Suprapubic skin (tissue), 4 donors: Measurements from ENCODE around the gene GRWD1. TPM values are rescaled to one million over a fixed set of nuclear protein-coding genes. Genes with fewer than 3 reads are reported as not detected.
A peak's percentile ranks its signal among the peaks of the same experiment; 100 is the strongest.

Experiments used
- DNase-seq, 2 donors: peaks; one replicate each; pipeline ENCODE4 v3.0.0-alpha.2; 2019; ENCODE audit warnings: low spot score in 2 of 2
- H3K27ac ChIP-seq: fragments of 200-600 bp; sonication (generic); one replicate; pipeline ENCODE4 v1.5.1; 2019
- H3K27me3 ChIP-seq: fragments of 200-600 bp; sonication (generic); one replicate; pipeline ENCODE4 v1.5.1; 2019
- H3K36me3 ChIP-seq: fragments of 200-600 bp; sonication (generic); one replicate; pipeline ENCODE4 v1.5.1; 2019
- H3K4me1 ChIP-seq: fragments of 200-600 bp; sonication (generic); one replicate; pipeline ENCODE4 v1.5.1; 2019
- H3K4me3 ChIP-seq: fragments of 200-600 bp; sonication (generic); one replicate; pipeline ENCODE4 v1.5.1; 2019; ENCODE audit warnings: mild to moderate bottlenecking
- H3K9me3 ChIP-seq: fragments of 200-600 bp; sonication (generic); one replicate; pipeline ENCODE4 v1.5.1; 2019
- EP300 ChIP-seq: sonication (generic); formaldehyde crosslinking; IDR thresholded peaks from one replicate; pipeline ENCODE4 v1.6.1; 2017; ENCODE audit warnings: antibody characterized with exemption
- POLR2A ChIP-seq, 2 donors: fragments of 450-650 bp; IDR thresholded peaks; one replicate each; pipeline ENCODE4 v1.6.1; 2017; ENCODE audit warnings: antibody characterized with exemption in 2 of 2, mild to moderate bottlenecking in 2 of 2, moderate library complexity in 2 of 2
- POLR2AphosphoS5 ChIP-seq, 3 donors: sonication (generic); formaldehyde crosslinking; IDR thresholded peaks; one replicate each; pipeline ENCODE4 v1.6.1; 2017; ENCODE audit warnings: antibody characterized with exemption in 3 of 3
- WGBS: methylation state at CpG from one replicate; pipeline ENCODE4 v1.1.5; 2018; 5-methylcytosine and 5-hydroxymethylcytosine counted together
- total RNA-seq, 4 donors: library from RNA; depleted of rRNA; stranded (reverse); fragments of >200 nt; gene quantifications; one replicate each; pipeline ENCODE4 v1.1.0, GENCODE V29; 2016
- TF ChIP-seq, protein P1 (sequence below), 2 donors: fragments of 200-600 bp in 1 of 2; fragments of 450-650 bp in 1 of 2; sonication (generic) in 1 of 2; IDR thresholded peaks; one replicate each; pipeline ENCODE4 v1.5.1; 2016 to 2019; ENCODE audit warnings: antibody characterized with exemption in 2 of 2, mild to moderate bottlenecking in 1 of 2, moderate library complexity in 1 of 2

The GRWD1 gene
- total RNA-seq, 4 donors from 2014 or later = 24.5 to 53.4 (median 40.1) TPM

DNA sequence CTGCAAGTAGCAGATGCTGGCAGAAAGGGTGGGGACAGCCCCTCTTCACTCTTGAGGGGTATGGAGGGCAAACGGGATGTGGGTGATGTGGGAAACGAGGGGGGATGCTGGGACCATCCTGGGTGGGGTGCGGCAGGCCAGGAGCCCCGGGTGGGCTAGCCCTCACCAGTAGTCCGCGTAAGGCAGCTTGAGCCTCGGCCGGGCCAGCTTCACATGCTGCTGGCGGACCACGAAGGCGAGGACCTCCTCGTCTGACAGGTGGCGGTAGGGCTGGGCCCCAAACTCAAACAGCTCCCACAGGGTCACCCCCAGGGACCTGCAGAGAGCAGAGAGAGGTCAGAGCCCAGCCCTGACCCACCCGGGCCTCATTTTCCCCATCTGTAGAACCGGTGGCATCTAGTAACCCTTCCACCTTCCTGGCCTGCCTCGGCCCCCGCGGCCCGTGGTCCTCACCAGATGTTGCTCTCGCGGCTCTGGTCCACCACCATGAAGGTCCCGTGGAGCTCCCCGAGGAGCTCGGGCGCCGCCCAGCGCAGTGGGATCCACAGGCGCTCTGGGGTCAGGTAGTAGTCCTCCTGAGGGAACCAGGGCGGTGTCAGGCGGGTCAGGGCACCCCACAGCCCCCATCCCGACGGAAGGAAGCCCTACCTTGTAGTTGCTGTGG lies 55.2 kb downstream of the GRWD1 start:
- H3K36me3 ChIP-seq = no peaks in the 10 kb centered on the region
- peak overlapping the region; percentile 30 for H3K4me3 ChIP-seq
- H3K9me3 ChIP-seq = no peaks in the 10 kb centered on the region
- no peak overlapping the region for H3K27ac ChIP-seq
- WGBS = 78% methylated on average over 13 of the region's 32 CpGs
- H3K4me1 ChIP-seq = peaks cover 27% of the 10 kb centered on the region
- no peak for DNase-seq
- TF ChIP-seq POLR2A (IDR thresholded peaks at IDR 0.05) = no peak
- TF ChIP-seq, protein P1, sequence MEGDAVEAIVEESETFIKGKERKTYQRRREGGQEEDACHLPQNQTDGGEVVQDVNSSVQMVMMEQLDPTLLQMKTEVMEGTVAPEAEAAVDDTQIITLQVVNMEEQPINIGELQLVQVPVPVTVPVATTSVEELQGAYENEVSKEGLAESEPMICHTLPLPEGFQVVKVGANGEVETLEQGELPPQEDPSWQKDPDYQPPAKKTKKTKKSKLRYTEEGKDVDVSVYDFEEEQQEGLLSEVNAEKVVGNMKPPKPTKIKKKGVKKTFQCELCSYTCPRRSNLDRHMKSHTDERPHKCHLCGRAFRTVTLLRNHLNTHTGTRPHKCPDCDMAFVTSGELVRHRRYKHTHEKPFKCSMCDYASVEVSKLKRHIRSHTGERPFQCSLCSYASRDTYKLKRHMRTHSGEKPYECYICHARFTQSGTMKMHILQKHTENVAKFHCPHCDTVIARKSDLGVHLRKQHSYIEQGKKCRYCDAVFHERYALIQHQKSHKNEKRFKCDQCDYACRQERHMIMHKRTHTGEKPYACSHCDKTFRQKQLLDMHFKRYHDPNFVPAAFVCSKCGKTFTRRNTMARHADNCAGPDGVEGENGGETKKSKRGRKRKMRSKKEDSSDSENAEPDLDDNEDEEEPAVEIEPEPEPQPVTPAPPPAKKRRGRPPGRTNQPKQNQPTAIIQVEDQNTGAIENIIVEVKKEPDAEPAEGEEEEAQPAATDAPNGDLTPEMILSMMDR (IDR thresholded peaks at IDR 0.05) = no peak
- no peak for TF ChIP-seq POLR2AphosphoS5 (IDR thresholded peaks at IDR 0.05)
- TF ChIP-seq EP300 = no peak
- peaks cover 36% of the 10 kb centered on the region for H3K27me3 ChIP-seq

DNA sequence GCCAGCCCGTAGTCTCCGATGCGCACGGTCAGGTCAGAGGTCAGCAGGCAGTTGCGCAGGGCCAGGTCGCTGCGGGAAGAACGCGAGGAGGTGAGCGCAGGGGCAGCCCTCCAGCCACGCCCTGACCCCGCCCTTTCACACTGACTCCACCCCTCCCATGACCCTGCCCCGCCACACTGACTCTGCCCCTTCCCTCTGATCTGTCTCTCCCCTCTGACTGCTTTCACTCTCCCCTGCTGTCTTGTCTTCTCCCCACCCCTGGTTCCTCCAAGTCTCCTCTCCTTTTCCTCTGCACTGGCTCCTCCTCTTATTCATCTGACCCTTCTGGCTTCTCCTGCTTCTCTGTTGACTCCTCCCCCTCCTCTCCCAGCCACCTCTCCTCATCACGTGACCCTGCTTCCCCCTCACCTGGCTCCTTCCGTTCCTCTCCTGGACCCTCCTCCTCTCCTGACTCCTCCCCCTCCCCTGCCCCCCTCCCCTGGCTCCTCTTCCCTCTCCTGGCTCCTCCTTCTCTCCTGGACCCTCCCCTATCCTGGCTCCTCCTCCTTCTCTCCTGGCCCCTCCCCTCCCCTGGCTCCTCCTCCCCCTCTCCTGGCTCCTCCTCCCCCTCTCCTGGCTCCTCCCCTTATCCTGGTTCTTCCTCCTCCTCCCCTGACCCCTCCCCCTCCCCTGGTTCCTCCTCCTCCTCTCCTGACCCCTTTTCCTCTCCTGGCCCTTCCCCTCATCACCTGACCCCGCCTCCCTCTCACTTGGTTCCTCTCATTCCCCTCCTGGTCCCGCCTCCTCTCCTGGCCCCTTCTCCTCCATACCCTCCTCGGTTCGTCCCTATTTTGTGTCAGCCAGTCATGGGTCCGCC lies 55.9 kb downstream of the GRWD1 start:
- Histone ChIP-seq H3K27ac (no peak overlapping the region), H3K4me1 (peaks cover 27% of the 10 kb centered on the region), H3K4me3 (peak overlapping the region; percentile 30), H3K9me3 (no peaks in the 10 kb centered on the region), H3K27me3 (peaks cover 36% of the 10 kb centered on the region), H3K36me3 (no peaks in the 10 kb centered on the region)
- TF ChIP-seq EP300 (no peak), POLR2A (IDR thresholded peaks at IDR 0.05) (no peak), POLR2AphosphoS5 (IDR thresholded peaks at IDR 0.05) (no peak)
- TF ChIP-seq, protein P1 (IDR thresholded peaks at IDR 0.05) = no peak
- DNase-seq = peak in 1 of 2 donors; percentile 88
- WGBS = 9% methylated on average over 20 of the region's 20 CpGs

DNA sequence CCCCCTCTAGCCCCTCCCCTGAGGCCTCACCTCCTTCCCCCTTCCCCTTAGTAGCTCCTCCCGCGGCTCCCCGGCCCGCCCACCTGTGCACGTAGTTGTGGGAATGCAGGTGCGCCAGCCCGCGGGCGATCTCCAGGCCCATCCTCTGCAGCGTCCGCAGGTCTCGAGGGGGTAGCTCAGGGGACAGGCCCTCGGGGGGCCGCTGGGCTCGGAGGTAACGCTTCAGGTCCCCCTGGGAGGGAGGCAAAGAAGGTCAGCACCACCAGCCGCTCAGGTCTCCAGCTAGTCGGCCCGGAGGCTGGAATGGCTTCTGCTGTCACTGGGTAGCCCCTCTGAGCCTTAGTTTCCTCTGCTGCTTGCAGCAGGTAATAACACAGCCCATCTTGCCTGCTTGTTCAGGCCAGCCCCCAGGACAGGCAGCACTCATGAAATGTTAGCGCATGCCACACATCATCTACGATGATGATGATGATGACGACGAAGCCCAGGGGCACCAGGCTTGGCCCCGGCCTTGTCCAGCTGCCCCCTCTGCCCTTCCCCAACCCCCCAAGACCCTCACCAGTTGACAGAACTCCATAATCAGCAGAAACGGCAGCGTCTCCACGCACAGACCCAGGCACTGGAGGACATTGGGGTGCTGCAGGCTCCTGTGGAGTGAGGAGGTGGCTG lies 56.7 kb downstream of the GRWD1 start:
- TF ChIP-seq, protein P1 (IDR thresholded peaks at IDR 0.05) = no peak
- TF ChIP-seq POLR2A (IDR thresholded peaks at IDR 0.05) (no peak), EP300 (no peak), POLR2AphosphoS5 (IDR thresholded peaks at IDR 0.05) (no peak)
- WGBS = 17% methylated on average over 23 of the region's 27 CpGs

DNA sequence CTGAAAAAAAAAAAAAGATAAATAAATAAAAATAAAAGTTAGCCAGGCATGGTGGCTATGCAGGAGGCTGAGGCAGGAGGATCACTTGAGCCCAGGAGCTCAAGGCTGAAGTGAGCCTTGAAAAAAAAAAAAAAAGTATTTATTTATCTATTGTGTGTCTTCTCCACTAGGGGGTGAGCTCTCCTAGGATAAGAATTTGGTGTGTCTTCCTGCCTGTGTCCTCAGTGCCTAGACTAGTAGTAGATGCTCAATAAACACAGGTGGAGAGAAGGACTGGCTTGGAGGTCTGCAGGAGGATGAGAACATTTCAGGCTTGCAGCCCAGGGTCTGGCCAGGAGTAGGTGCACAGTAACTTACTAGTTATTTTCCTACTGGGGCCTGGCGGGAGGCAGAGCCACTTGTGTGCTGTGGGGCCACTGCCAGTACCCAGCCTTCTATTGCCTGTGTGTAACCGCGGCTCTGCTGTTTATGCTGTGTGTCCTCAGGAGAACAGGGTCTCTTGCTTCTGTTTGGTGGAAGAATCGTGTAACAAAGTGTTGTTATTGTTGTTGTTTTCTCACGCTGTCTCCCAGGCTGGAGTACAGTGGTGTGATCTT lies 60.5 kb downstream of the GRWD1 start:
- H3K4me3 ChIP-seq = no peak overlapping the region
- peaks cover 20% of the 10 kb centered on the region for H3K4me1 ChIP-seq
- 86% methylated on average over 5 of the region's 5 CpGs for WGBS
- H3K27ac ChIP-seq = no peak overlapping the region
- peaks cover 10% of the 10 kb centered on the region for H3K27me3 ChIP-seq
- no peak for DNase-seq
- no peaks in the 10 kb centered on the region for H3K36me3 ChIP-seq
- no peaks in the 10 kb centered on the region for H3K9me3 ChIP-seq
- TF ChIP-seq POLR2A (IDR thresholded peaks at IDR 0.05) (no peak), POLR2AphosphoS5 (IDR thresholded peaks at IDR 0.05) (no peak), EP300 (no peak)
- TF ChIP-seq, protein P1 (IDR thresholded peaks at IDR 0.05) = peak; percentile 29 to 40

More for the DNA sequence above, 56.7 kb downstream of the GRWD1 start:
- Histone ChIP-seq H3K4me3 (peak overlapping the region; percentile 16), H3K27ac (no peak overlapping the region), H3K9me3 (no peaks in the 10 kb centered on the region), H3K27me3 (peaks cover 35% of the 10 kb centered on the region), H3K36me3 (no peaks in the 10 kb centered on the region), H3K4me1 (peaks cover 21% of the 10 kb centered on the region)
- DNase-seq = peak in 1 of 2 donors; percentile 92

Other genes starting within 250 kb of the GRWD1 start
- 10 to 100 TPM; 11.5 to 40.6 (median 18.7) TPM for gene CARD8, start 190.1 kb upstream of the GRWD1 start, total RNA-seq
- not detected for gene ZNF114, start 175.9 kb upstream of the GRWD1 start, total RNA-seq
- 10 to 100 TPM in 3 of 4 donors, 1 to 10 TPM in 1; 9.3 to 22.5 (median 13.2) TPM for gene EMP3, start 120.4 kb upstream of the GRWD1 start, total RNA-seq
- gene TMEM143, start 82.0 kb upstream of the GRWD1 start, total RNA-seq = 10 to 100 TPM in 2 of 4 donors, 1 to 10 TPM in 2; 7.8 to 14.7 (median 9.3) TPM
- not detected for gene SYNGR4, start 81.6 kb upstream of the GRWD1 start, total RNA-seq
- gene KDELR1, start 54.4 kb upstream of the GRWD1 start, total RNA-seq = 10 to 100 TPM; 77.3 to 94.1 (median 87.7) TPM
- 1 to 10 TPM in 2 of 4 donors, under 1 TPM in 2; 0.38 to 1.4 (median 0.94) TPM for gene GRIN2D, start 52.3 kb upstream of the GRWD1 start, total RNA-seq
- 1 to 10 TPM; 4.2 to 4.7 (median 4.6) TPM for gene KCNJ14, start 9.6 kb downstream of the GRWD1 start, total RNA-seq
- gene CYTH2, start 23.4 kb downstream of the GRWD1 start, total RNA-seq = 10 to 100 TPM; 54.9 to 86.5 (median 63.2) TPM
- 1 to 10 TPM; 1.3 to 3.5 (median 1.6) TPM for gene LMTK3, start 65.9 kb downstream of the GRWD1 start, total RNA-seq
- gene SULT2B1, start 106.2 kb downstream of the GRWD1 start, total RNA-seq = 100 to 1,000 TPM in 2 of 4 donors, 10 to 100 TPM in 2; 26.0 to 162 (median 122) TPM
- 1 to 10 TPM; 2.1 to 3.6 (median 2.8) TPM for gene SPACA4, start 160.8 kb downstream of the GRWD1 start, total RNA-seq
- 1 to 10 TPM in 2 of 4 donors, under 1 TPM in 2; 0.87 to 5.1 (median 1.1) TPM for gene FAM83E, start 169.1 kb downstream of the GRWD1 start, total RNA-seq
- 1,000 to 10,000 TPM; 2,067 to 3,423 (median 3,271) TPM for gene RPL18, start 173.2 kb downstream of the GRWD1 start, total RNA-seq
- 1 to 10 TPM; 3.9 to 9.9 (median 5.6) TPM for gene SPHK2, start 173.5 kb downstream of the GRWD1 start, total RNA-seq
- gene DBP, start 191.4 kb downstream of the GRWD1 start, total RNA-seq = 10 to 100 TPM; 11.2 to 22.3 (median 17.8) TPM
- 10 to 100 TPM in 2 of 4 donors, 1 to 10 TPM in 2; 8.8 to 11.0 (median 9.7) TPM for gene CA11, start 200.2 kb downstream of the GRWD1 start, total RNA-seq
- 1 to 10 TPM in 2 of 4 donors, under 1 TPM in 2; 0.64 to 2.2 (median 1.3) TPM for gene NTN5, start 227.0 kb downstream of the GRWD1 start, total RNA-seq
- gene FUT2, start 250.0 kb downstream of the GRWD1 start, total RNA-seq = 10 to 100 TPM in 1 of 4 donors, 1 to 10 TPM in 3; 2.1 to 17.4 (median 4.9) TPM